Stimulated activated CD4-positive, alpha-beta T cell treated with anti-CD3 and anti-CD28 coated beads, Interleukin-15, amount 100 ng/mL, for 1 hour (primary cell): Measurements from ENCODE around the gene TUBB1.
"Not testable (repeated sequence)": the region's sequence is repeated elsewhere in the genome, so short reads cannot be mapped to it uniquely, and the experiment has no call there.

Experiments used
- DNase-seq, 2 donors: peaks; one replicate each; pipeline ENCODE4 v3.0.0-alpha.2; 2020; ENCODE audit warnings: low read depth in 1 of 2, low spot score in 1 of 2

Gene TUBB1

DNA sequence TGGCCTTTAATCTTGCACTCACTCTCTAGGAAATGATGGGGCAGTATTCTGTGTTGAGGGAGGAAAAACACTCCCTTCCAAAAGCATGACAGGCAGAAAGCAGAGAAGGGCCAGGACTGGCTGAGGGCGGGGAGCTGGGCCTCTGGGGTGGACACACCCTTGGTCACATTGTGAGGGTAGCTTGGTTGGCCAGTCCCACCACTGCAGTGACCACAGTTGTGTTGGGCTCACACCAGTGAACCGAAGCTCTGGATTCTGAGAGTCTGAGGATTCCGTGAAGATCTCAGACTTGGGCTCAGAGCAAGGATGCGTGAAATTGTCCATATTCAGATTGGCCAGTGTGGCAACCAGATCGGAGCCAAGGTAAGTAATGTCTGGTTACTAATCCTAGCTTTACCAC, at the start of gene TUBB1:
TUBB1 (plus strand) TSS at position 213 of the 400 bp plus-strand sequence; CDS start at position 307, 94 bp downstream.
- no peak for DNase-seq

DNA sequence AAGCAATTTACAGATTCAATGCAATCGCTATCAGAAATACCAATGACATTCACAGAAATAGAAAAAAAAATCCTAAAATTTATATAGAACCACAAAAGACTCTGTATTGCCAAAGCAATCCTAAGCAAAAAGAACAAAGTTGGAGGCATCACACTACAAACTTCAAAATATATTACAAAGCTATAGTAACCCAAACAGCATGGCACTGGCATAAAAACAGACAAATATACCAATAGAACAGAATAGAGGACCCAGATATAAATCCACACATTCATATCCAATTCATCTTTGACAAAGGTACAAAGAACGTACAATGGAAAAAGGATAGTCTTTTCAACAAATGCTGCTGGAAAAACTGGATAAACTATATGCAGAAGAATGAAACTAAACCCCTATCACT, 49.8 kb upstream of the TUBB1 start:
- DNase-seq: no peak

DNA sequence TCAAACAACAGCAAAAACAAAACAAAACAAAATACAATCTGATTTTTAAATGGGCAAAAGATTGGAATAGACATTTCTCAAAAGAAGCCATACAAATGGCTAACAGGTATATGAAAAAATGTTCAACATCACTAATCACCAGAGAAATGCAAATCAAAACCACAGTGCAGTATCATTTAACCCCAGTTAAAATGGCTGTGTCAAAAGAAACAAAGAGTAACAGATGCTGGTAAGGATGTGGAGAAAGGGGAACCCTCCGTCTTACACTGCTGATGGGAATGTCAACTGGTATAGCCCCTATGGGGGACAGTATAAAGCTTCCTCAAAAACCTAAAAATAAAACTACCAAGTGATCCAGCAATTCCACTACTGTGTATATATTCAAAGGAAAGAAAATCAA, 49.1 kb upstream of the TUBB1 start:
- no peak for DNase-seq

DNA sequence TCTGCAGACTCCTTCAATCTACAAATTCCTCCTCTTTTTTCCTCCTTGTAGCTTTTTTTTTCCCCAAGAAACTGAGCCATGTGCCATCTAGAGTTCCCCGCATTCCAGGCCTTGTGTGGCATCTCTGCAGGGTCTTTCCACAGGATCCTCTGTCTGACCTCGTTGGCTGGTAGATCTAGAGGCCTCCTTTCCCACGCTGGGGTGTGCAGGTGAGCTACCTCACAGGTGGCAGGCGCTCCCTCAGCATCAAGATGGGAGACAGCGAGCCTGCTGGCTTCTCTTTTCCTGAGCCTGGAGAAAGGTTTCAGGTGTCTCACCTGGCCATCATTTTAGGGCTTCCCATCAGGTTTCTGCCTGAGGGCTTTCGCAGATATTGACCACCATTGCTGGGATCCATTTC, 47.8 kb upstream of the TUBB1 start:
- DNase-seq: no peak

DNA sequence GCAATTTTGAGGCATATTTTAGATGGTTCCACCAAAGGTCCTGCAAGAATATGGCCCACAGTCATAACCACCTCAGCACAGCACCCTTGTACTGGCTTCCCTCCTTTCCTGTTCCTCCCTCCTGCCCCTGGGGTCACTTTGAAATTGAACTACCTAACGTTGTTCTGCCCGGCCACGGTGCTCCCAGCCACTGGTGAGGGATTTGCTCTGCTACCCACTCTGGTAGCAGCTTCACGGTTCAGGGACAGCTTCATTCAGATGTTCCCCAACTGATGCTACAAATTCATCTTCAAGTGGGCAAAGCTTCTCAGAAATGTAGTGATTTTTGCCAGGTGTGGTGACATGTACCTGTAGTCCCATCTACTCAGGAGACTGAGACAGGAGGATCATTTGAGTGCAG, 46.0 kb upstream of the TUBB1 start:
- no peak for DNase-seq

DNA sequence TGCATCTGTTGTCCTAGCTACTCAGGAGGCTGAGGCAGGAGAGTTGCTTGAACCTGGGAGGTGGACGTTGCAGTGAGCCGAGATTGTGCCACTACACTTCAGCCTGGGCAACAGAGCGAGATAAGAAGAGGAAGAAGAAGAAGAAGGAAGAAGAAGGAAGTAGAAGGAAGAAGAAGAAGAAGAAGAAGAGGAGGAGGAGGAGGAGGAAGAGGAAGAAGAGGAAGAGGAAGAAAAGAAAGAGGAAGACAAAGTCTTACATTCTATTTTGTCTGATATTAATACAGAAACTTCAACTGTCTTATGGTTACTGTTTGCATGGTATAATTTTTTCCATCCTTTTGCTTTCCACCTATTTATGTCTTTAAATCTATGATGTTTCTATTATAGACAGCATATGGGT, 45.4 kb upstream of the TUBB1 start:
- DNase-seq: no peak

DNA sequence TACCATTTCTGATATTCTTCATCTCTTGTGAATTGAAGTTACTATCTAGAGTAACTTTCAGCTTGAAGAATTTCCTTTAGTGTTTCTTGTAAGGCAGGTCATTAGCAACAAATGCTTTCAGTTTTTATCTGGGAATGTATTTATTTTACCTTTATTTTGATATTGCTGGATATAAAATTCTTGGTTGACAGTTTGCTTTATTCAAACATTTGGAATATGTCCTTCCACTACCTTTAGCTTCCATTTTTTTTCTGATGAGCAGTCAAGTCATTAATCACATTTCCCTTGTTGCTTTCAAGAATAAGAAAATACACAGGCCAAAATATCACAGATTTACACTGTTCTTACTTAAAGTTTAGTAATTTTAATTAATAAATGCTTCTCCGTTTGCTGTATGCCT, 43.9 kb upstream of the TUBB1 start:
- no peak for DNase-seq

DNA sequence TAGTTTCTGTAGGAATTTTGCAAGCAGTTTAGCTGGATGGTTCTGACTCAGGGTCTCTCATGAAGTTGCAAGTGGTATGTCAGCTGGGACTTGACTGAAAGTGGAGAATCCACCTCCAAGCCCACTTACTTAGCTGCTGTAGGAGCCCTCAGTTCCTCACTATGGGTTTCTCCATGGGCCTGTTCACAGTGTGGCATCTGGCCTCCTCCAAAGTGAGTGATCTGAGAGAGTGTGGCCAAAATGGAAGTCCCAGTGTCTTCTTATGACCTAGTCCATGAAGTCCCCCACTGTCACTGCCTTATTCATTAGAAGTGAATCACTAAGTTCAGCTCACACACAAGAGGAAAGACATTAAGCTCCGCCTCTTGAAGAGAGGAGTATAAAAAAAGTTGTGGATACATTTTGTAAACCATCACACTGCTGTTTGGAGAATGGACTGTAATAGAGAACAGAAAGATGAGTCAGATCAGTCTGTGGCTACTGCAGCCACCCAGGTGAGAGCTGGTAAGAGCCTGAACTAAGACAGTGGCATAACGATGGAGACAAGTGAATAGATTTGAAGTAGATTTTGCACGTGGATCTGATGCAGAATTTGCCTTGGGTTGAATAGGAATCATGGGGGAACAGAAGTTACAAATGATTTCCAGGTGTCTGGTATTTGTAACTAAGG, 43.0 kb upstream of the TUBB1 start:
- no peak for DNase-seq

DNA sequence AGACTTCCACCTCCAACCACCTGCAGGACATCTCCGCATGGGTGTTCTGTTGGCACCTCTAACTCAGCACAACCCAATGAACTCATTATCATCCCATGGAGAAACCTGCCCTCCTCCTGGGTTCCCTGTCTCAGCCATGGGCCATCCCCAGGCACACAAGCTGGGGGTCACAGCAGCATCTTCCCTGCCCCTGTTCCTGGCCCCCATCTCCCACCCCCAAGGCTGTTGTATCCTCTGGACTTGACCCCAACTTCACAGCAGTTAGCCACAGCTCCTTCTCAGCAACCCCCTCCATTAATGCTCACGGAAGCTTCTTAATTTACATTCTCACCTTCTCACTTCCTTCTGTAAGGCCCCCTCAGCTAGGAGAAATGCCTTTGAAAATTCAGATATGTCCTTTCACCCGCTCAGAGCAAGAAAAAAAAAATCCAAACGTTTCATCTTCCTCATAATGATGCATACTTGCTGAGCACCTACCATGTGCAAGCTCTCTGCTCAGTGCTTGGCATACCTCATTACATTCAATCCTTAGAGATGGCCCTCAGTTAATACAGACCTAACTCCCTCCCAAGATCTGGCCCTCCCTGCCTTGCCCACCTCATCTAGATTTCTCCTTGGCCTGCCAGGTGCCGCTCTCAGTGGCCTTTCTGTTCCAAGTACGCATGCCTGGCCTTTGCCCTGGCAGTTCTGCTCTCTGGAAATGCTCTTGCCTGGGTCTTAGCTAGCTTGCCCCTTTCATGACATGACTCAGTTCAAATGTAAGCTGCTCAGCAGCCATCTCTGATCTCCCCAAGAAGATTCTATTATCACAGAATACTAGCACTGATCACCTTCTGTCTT, 40.7 kb upstream of the TUBB1 start:
- DNase-seq: no peak

DNA sequence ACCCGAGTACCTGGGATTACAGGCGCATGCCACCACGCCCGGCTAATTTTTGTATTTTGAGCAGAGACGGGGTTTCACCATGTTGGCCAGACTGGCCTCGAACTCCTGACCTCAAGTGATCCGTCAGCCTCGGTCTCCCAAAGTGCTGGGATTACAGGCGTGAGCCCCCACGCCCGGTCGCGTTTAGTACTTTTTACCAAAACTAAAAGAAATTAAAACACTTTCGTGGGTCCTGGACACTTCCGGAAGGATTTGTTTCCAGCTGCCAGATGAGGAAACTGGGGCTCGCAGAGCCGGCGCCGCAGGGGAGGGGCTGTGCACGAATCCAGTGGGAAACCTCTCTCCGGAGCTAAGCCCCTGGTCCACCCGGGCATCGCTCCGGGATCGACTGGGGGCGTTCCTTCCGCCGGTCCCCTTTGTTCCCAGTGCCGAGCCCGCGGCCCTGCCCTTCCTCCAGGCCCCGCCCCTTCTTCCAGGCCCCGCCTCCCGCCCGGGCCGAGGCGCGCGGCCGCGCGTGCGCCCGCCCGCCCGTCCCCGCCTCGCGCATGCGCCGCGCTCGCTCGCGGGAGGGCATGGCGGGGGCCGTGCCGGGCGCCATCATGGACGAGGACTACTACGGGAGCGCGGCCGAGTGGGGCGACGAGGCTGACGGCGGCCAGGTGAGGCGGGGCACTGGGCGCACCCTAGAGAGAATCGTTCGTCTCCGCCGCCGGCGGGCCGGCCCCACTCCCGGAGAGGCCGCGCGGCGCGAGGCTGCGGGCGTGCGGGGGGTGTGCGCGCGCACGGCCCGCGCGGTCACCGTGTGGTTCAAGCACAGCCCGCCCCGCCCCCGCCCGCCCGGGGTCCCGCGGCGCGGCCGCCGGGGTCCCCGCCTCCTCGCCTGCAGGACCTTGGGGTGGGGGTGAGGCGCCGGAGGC, 38.3 kb upstream of the TUBB1 start, which contains the start of gene NELFCD:
NELFCD (plus strand) TSS at position 546 of the 917 bp plus-strand sequence; CDS start at position 600, 54 bp downstream.
- peak; percentile 82 to 89 for DNase-seq

DNA sequence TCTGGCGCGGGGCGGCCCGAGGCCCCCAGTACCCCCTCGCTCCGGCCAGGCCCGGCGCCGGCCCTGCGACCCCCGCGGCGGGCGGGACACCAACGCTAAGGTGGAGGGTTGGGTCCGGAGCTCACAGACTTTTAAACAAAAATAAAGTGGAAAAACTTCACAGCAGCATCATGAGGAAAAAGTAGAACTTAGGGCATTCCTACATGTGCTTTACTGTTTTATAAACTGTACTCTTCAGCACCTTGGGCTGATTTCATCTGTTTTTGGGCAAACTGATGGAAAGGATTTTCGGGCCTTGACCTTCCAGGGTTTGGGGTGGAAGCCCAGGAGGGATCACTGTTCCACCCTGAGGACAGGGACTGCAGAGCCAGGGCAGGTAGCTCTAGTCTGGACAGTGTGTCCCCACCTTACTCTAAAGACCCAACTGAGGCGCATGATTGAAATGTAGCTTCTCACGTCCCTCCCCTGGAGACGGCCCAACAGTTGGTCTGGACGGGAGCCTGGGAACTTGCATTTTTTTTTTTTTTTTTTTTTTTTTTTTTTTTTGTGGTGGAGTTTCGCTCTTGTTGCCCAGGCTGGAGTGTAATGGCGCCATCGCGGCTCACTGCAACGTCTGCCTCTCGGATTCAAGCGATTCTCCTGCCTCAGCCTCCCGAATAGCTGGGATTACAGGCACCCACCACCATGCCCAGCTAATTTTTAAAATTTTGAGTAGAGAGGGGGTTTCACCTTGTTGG, 37.4 kb upstream of the TUBB1 start:
- no peak for DNase-seq

DNA sequence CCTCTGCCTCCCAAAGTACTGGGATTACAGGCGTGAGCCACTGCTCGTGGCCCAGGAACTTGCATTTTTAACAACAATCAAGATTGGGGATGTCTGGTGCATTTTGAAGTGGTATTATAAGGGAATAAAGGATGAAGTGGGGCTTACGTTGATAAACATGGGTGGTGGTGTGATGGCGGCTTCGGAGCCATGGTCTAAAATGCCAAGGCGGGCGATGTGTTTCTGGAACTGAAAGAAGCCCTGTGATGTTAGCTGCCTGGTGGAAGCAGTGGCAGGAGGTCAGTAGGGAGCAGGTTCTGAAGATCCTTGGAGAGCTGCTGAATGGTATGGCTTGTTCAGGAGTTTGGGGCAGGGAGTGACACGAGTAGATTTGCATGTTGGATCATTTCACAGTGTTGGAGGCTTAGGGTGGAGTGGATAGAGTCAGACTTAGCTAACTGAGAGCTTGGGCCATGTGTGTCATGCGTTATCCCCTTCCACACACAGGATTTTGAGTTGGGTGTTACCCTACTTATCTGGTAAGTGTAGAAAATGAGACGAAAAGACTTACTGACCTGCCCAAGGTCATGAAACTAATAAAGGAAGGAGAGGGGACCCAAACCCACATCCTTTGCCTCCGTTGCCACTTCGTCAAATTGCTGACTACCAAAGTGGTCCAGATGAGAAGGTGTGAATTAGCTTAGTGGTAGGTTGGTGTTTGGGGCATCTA, 36.7 kb upstream of the TUBB1 start:
- no peak for DNase-seq

DNA sequence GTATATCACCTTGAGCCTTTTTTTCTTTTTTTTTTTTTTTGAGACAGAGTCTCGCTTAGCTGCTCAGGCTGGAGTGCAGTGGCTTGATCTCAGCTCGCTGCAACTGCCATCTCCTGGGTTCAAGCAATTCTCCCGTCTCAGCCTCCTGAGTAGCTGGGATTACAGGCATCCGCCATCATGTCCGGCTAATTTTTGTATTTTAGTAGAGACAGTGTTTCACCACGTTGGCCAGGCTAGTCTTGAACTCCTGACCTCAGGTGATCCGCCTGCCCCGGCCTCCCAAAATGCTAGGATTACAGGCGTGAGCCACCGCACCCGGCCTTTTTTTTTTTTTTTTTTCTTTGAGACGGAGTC, 36.1 kb upstream of the TUBB1 start:
- DNase-seq: not testable (repeated sequence)

DNA sequence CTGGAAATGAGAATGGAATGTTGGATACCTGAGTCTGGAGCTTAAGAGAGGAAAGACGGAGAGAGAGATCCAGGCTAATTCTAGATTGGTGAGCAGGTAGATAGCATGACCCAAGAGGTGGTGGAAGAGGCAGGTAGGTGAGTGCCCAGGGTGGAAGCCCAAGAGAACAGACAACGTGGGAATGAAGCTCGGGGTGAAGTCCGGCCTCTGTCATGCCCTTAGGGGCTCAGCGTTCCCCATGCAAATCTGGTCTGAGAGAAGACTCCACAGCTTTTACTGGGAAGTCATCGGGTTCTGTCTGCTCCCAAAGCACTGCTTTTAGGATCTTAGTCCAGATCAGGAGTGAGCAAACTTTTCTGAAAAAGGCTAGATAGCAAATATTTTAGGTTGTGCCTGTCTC, 34.5 kb upstream of the TUBB1 start:
- DNase-seq: no peak

DNA sequence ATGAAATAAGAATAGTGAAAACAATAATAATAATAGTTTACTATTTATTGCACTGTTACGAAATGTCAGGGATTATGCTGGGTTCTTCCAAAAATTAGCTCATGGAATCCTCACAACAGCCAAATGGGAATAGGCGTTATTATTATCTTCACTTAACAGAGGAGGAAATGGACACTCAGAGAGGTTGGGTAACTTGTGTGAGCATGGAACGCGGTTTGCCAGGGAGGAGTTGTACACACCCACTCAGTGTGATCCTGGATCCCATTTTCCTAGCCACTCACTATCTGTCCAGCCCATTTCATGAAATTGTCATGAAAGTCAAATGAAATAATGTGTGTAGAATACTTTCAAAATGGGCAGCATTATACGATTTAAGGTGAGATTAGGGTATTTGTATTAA, 33.6 kb upstream of the TUBB1 start:
- no peak for DNase-seq

DNA sequence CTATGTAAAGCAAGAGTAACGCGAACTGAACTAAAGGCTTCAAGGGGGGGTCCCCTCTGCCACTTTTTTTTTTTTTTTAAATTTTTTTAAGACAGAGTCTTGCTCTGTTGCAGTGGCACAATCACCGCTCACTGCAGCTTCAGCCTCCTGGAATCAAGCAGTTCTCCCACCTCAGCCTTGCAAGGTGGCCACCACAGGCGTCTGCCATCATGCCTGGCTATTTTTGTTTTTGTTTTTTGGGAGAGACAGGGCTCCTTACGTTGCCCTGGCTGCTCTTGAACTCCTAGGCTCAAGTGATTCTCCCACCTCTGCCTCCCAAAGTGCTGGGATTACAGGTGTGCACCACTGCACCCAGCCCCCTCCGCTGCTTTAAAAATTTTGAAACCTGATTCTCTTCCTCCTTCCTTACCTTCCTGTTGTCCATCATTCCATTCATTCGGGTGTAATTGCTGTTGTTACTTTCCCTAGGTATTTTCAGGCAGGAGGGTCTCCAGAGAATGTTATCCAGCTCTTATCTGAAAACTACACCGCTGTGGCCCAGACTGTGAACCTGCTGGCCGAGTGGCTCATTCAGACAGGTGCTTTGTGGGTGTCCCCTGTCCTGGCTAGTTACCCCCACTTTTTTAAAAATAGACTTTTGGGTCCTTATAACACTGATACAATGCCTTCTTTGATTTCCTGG, 32.8 kb upstream of the TUBB1 start:
- no peak for DNase-seq

DNA sequence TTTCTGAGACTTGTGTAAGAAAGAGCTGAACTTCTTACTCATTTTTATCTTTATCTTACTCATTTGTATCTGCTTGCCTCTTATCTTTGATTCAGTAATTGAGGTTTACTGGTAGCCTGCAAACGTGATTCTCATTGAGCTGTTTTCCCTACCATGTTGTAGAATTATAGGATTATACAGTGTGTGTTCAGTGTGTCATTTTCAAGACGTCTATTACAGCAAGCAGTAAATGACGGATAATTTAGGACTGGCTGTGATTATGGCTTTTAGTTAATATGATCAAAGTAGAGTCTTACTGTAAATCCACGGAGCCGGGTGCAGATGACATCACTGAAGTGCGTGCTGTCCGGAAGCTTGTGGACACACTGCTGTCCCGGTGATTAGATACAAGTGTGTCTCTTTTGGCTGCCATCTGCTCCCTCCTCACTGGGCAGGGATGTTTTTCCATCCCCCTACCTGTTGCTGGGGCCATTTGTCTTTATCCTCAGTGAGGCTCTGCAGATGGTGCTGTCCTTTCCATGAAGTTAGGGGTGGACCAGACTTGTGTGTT, 32.2 kb upstream of the TUBB1 start:
- no peak for DNase-seq

DNA sequence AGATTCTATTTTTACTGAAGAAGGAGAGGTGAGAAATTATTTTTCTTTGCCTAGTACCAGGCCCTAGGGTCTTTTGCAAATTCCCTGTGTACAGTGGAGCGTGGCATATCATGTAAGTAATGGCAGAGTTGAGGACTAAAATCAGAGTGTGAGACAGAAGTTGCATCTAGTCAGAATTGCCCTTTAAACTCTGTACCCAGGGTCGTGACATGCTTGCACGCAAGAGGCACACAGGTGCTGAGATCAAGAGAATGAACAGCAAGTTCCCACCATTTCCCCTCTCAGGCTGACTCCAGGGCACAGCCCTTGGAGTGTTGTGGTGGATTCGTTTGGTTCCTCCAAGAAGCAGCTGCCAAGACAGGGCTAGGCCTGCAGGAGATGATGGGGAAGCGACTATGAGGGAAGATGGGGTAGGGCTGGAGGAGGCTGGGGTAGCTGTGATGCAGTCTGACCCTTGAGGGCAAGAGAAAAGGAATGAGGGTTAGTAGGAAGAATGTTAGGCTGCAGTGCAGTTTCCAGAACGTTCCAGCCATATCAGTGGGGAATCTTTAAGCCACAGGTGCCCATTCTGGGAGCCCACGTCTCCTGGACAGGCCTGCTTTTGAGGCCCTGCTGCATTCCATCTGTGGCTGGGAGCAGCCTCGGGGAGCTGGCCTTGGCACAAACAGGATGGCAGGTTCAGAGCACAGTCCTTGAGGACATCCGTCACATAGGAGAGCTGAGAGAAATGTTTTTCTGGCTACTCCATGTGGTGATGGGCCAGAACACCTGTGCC, 31.3 kb upstream of the TUBB1 start:
- no peak for DNase-seq

DNA sequence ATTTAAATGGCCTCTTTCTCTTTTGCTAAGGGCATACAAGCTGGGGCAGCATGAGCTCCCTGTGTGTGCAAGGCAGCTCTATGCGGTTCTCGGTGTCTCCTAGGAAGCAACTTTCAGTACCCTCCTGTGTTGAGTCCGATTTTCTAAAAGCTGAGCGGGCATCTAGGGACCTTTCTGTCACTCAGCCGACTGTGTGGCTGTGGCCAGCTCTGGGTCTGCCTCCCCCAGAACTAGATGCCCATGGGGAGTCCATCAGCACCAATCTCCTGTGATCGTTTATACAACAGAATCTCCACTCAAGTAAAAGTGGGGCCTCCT, 30.7 kb upstream of the TUBB1 start:
- DNase-seq: no peak
